LNCAP (cell line): ENCODE data around the gene ABCA7.

Source experiments
- TF ChIP-seq, protein P1 (sequence below): fragments of 450-650 bp; IDR thresholded peaks from 2 replicates; pipeline ENCODE4 v1.5.1; 2017; ENCODE audit warnings: mild to moderate bottlenecking

The ABCA7 gene

GRCh38 chr19:1000591-1001537, 39.0 kb upstream of the ABCA7 start:
- TF ChIP-seq, protein P1, sequence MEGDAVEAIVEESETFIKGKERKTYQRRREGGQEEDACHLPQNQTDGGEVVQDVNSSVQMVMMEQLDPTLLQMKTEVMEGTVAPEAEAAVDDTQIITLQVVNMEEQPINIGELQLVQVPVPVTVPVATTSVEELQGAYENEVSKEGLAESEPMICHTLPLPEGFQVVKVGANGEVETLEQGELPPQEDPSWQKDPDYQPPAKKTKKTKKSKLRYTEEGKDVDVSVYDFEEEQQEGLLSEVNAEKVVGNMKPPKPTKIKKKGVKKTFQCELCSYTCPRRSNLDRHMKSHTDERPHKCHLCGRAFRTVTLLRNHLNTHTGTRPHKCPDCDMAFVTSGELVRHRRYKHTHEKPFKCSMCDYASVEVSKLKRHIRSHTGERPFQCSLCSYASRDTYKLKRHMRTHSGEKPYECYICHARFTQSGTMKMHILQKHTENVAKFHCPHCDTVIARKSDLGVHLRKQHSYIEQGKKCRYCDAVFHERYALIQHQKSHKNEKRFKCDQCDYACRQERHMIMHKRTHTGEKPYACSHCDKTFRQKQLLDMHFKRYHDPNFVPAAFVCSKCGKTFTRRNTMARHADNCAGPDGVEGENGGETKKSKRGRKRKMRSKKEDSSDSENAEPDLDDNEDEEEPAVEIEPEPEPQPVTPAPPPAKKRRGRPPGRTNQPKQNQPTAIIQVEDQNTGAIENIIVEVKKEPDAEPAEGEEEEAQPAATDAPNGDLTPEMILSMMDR = no peak

- TF ChIP-seq, protein P1 = peak; percentile 98
Observed at GRCh38 chr19:1001538-1002166, 38.3 kb upstream of the ABCA7 start.

- TF ChIP-seq, protein P1 = no peak
Observed at GRCh38 chr19:1002600-1002999, 37.3 kb upstream of the ABCA7 start.

GRCh38 chr19:1003283-1003682, 36.6 kb upstream of the ABCA7 start:
- TF ChIP-seq, protein P1 = no peak

GRCh38 chr19:1004204-1004802, 35.6 kb upstream of the ABCA7 start:
- TF ChIP-seq, protein P1 = no peak

GRCh38 chr19:1004803-1005664, 34.9 kb upstream of the ABCA7 start:
- TF ChIP-seq, protein P1 = no peak
